HG03095 (cell line): ENCODE results near the gene MRPL27.
A peak's percentile ranks its signal among the peaks of the same experiment; 100 is the strongest.
"Not testable (repeated sequence)": the region's sequence is repeated elsewhere in the genome, so short reads cannot be mapped to it uniquely, and the experiment has no call there.

Experiments
- ATAC-seq: cut with Tn5 transposase; IDR thresholded peaks from one replicate; pipeline ENCODE4 v1.9.1; 2021; ENCODE audit warnings: moderate library complexity; ENCODE audit not compliant: unreplicated experiment

The MRPL27 gene

GRCh38 chr17:50372758-50373556, at the start of gene MRPL27, which contains the start of gene EME1:
Gene MRPL27 (minus strand): TSS chr17:50373184. CDS start chr17:50373170, 14 bp downstream.
Gene EME1 (plus strand): TSS chr17:50373229. CDS start chr17:50375209, 1,980 bp downstream.
- ATAC-seq, result peak; percentile 82

GRCh38 chr17:50422738-50423137, 49.8 kb upstream of the MRPL27 start:
- no peak for ATAC-seq

GRCh38 chr17:50421308-50422051, 48.5 kb upstream of the MRPL27 start:
- no peak for ATAC-seq

- ATAC-seq, result no peak
Measured at GRCh38 chr17:50420419-50421112, 47.6 kb upstream of the MRPL27 start.

GRCh38 chr17:50419577-50419976, 46.6 kb upstream of the MRPL27 start:
- ATAC-seq, result not testable (repeated sequence)

GRCh38 chr17:50414808-50415207, 41.8 kb upstream of the MRPL27 start:
- ATAC-seq, result no peak

- no peak for ATAC-seq
Measured at GRCh38 chr17:50412188-50412732, 39.3 kb upstream of the MRPL27 start.

- no peak for ATAC-seq
Measured at GRCh38 chr17:50407921-50408320, 34.9 kb upstream of the MRPL27 start.

GRCh38 chr17:50406578-50406977, 33.6 kb upstream of the MRPL27 start:
- no peak for ATAC-seq

- ATAC-seq, result not testable (repeated sequence)
Measured at GRCh38 chr17:50405351-50405750, 32.4 kb upstream of the MRPL27 start.

GRCh38 chr17:50399591-50399990, 26.6 kb upstream of the MRPL27 start:
- not testable (repeated sequence) for ATAC-seq

- not testable (repeated sequence) for ATAC-seq
Measured at GRCh38 chr17:50398672-50399071, 25.7 kb upstream of the MRPL27 start.

- no peak for ATAC-seq
Measured at GRCh38 chr17:50397919-50398285, 24.9 kb upstream of the MRPL27 start.

- peak; percentile 97 for ATAC-seq
Measured at GRCh38 chr17:50397111-50397918, 24.3 kb upstream of the MRPL27 start, which contains the start of gene LRRC59. Gene LRRC59 (minus strand): TSS chr17:50397523. CDS start chr17:50397317, 206 bp downstream.

- ATAC-seq, result no peak
Measured at GRCh38 chr17:50396261-50397110, 23.5 kb upstream of the MRPL27 start.

- no peak for ATAC-seq
Measured at GRCh38 chr17:50394711-50395110, 21.7 kb upstream of the MRPL27 start.

GRCh38 chr17:50393700-50394099, 20.7 kb upstream of the MRPL27 start:
- ATAC-seq, result no peak

GRCh38 chr17:50392621-50393020, 19.6 kb upstream of the MRPL27 start:
- no peak for ATAC-seq

GRCh38 chr17:50389534-50389933, 16.6 kb upstream of the MRPL27 start:
- ATAC-seq, result no peak
